B cell (primary cell): Measurements from ENCODE around the gene MVB12B. TPM values are rescaled to one million over a fixed set of nuclear protein-coding genes. Genes with fewer than 3 reads are reported as not detected.

Experiments used
- ATAC-seq: fragments of 200-7000 bp; cut with Tn5 transposase; one replicate; pipeline ENCODE4 v1.10.0; 2021; ENCODE audit warnings: low read depth, mild to moderate bottlenecking, moderate number of reproducible peaks, moderate library complexity
- CTCF ChIA-PET: fragments of 350-600 bp; sonication (Branson Sonifier 250); formaldehyde crosslinking; loops from one replicate; lab custom pipeline; 2021; ENCODE audit warnings: antibody characterized with exemption, inconsistent platforms; lab: Charles Lee
- POLR2A ChIA-PET: fragments of 350-600 bp; sonication (Branson Sonifier 250); formaldehyde crosslinking; loops from one replicate; lab custom pipeline; 2021; ENCODE audit warnings: antibody characterized with exemption; lab: Charles Lee
- DNase-seq: peaks from one replicate; pipeline ENCODE4 v3.0.0; 2013
- H2AFZ ChIP-seq: 2 replicates; pipeline ENCODE4 v1.6.1; 2012; ENCODE audit warnings: mild to moderate bottlenecking, low read depth, low read length; ENCODE audit not compliant: insufficient read depth, poor library complexity, severe bottlenecking
- H3K27ac ChIP-seq, 2 donors: 1 replicate in 1 of 2; 2 replicates in 1 of 2; pipeline ENCODE4 v1.5.1; 2012 to 2013; ENCODE audit warnings: low read length in 2 of 2, mild to moderate bottlenecking in 2 of 2, moderate library complexity in 1 of 2
- H3K27me3 ChIP-seq, 4 experiments: fragments of 200-600 bp in 1 of 4; sonication (generic) in 1 of 4; replicated peaks in 1 of 4; 1 replicate in 2 of 4; 2 replicates in 2 of 4; pipeline versions ENCODE4 v1.6.1 to v1.7.0; 2013 to 2016; ENCODE audit warnings: low read length in 3 of 4, mild to moderate bottlenecking in 2 of 4, mixed read lengths in 1 of 4, moderate library complexity in 1 of 4; ENCODE audit not compliant: insufficient read depth in 4 of 4, control insufficient read depth in 3 of 4; ENCODE audit errors: control extremely low read depth in 1 of 4
- H3K36me3 ChIP-seq, 2 experiments: replicated peaks in 1 of 2; 1 replicate in 1 of 2; 2 replicates in 1 of 2; pipeline versions ENCODE4 v1.6.1 to v1.7.1; 2013; ENCODE audit warnings: low read length in 1 of 2; ENCODE audit not compliant: insufficient read depth in 2 of 2, control insufficient read depth in 1 of 2; ENCODE audit errors: control extremely low read depth in 1 of 2, extremely low read depth in 1 of 2
- H3K4me1 ChIP-seq, 2 donors: fragments of 200-600 bp in 1 of 2; sonication (generic) in 1 of 2; 1 replicate in 1 of 2; 2 replicates in 1 of 2; pipeline versions ENCODE4 v1.5.1 to v1.6.1; 2013 to 2017; ENCODE audit warnings: low read length in 2 of 2; ENCODE audit not compliant: control insufficient read depth in 2 of 2, insufficient read depth in 2 of 2
- H3K4me2 ChIP-seq: replicated peaks from 2 replicates; pipeline ENCODE3; 2012; ENCODE audit warnings: mild to moderate bottlenecking, low read depth, low read length; ENCODE audit not compliant: poor library complexity, severe bottlenecking
- H3K4me3 ChIP-seq, 5 experiments: fragments of 200-600 bp in 1 of 5; sonication (generic) in 1 of 5; 1 replicate in 3 of 5; 2 replicates in 2 of 5; pipeline versions ENCODE4 v1.5.1 to v1.7.0; 2011 to 2016; ENCODE audit warnings: low read length in 4 of 5, mild to moderate bottlenecking in 4 of 5, low read depth in 2 of 5, control low read depth in 1 of 5, moderate library complexity in 1 of 5; ENCODE audit not compliant: insufficient read depth in 1 of 5; ENCODE audit errors: control extremely low read depth in 1 of 5, extremely low read depth in 1 of 5
- H3K79me2 ChIP-seq: fragments of 200-600 bp; sonication (generic); one replicate; pipeline ENCODE4 v1.6.0; 2016; ENCODE audit warnings: low read length; ENCODE audit not compliant: control insufficient read depth, insufficient read depth
- H3K9ac ChIP-seq: fragments of 200-600 bp; sonication (generic); 2 replicates; pipeline ENCODE4 v1.6.1; 2017; ENCODE audit warnings: mild to moderate bottlenecking, low read length, moderate library complexity
- H3K9me3 ChIP-seq, 3 donors: one replicate each; pipeline versions ENCODE4 v1.6.1 to v1.7.1; 2013; ENCODE audit warnings: low read length in 2 of 3; ENCODE audit not compliant: control insufficient read depth in 2 of 3, insufficient read depth in 1 of 3; ENCODE audit errors: control extremely low read depth in 1 of 3
- H4K20me1 ChIP-seq: 2 replicates; pipeline ENCODE4 v1.6.0; 2012; ENCODE audit warnings: mild to moderate bottlenecking, low read length; ENCODE audit not compliant: insufficient read depth, control insufficient read depth, poor library complexity, severe bottlenecking
- H3K27ac Mint-ChIP-seq: one replicate; pipeline ENCODE4 v1.8.0; 2021; ENCODE audit warnings: mixed read lengths
- H3K27me3 Mint-ChIP-seq: one replicate; pipeline ENCODE4 v1.8.0; 2021; ENCODE audit warnings: mixed read lengths
- H3K4me1 Mint-ChIP-seq: one replicate; pipeline ENCODE4 v1.8.0; 2021; ENCODE audit warnings: mixed read lengths
- H3K4me3 Mint-ChIP-seq: one replicate; pipeline ENCODE4 v1.8.0; 2021; ENCODE audit warnings: mixed read lengths
- H3K9me3 Mint-ChIP-seq: one replicate; pipeline ENCODE4 v1.8.0; 2022; ENCODE audit warnings: mixed read lengths; ENCODE audit not compliant: insufficient read depth
- CTCF ChIP-seq: fragments of 200-600 bp; IDR thresholded peaks from one replicate; pipeline ENCODE4 v1.8.0; 2022; ENCODE audit warnings: antibody characterized with exemption, mild to moderate bottlenecking
- EZH2 ChIP-seq: IDR thresholded peaks from 2 replicates; pipeline ENCODE4 v1.6.1; 2012; ENCODE audit warnings: borderline replicate concordance, low read depth, mild to moderate bottlenecking, moderate library complexity, low read length; ENCODE audit not compliant: insufficient read depth, poor library complexity, severe bottlenecking
- WGBS: methylation state at CpG from one replicate; pipeline ENCODE4 v1.1.5; 2013; ENCODE audit warnings: missing lambda C conversion rate; ENCODE audit not compliant: insufficient coverage; 5-methylcytosine and 5-hydroxymethylcytosine counted together
- intact Hi-C: fragments of 100-400 bp; cut with micrococcal nuclease; formaldehyde crosslinking; loops from one replicate; pipeline ENCODE4 v1.10.0; 2022
- polyA plus RNA-seq: library from polyadenylated mRNA; depleted of rRNA; stranded (reverse); fragments of >200 nt; gene quantifications from 2 replicates; pipeline ENCODE4 v1.2.3, GENCODE V29; 2012
- total RNA-seq, 2 donors: library from RNA; stranded (reverse); fragments of 120-200 nt in 1 of 2; gene quantifications; 1 replicate in 1 of 2; 2 replicates in 1 of 2; pipeline versions ENCODE4 v1.2.3 to v1.2.4, GENCODE V29; 2013 to 2022

Gene MVB12B
- total and polyA plus RNA-seq, 2 donors (not counting 1 experiment from before 2014, with no cell fraction given): 1.2 to 9.8 TPM

- ChIA-PET CTCF (interaction anchor here (0.8 to 3.9 kb wide), 13 partner anchors 8 to 42 kb away, joined by 3 to 28 read pairs (median 4); no protein-coding TSS in a partner anchor), POLR2A (interaction anchor here (1.1 to 3.0 kb wide), 2 partner anchors 16 to 25 kb away, joined by 3 to 10 read pairs; no protein-coding TSS in a partner anchor)
- peak; percentile 71 for DNase-seq
- H3K4me3 ChIP-seq: peak overlapping the region; percentile 38 to 69 (median 53)
- H3K4me2 ChIP-seq: peak overlapping the region; percentile 82
- H3K4me1 ChIP-seq: peaks cover 43 to 58% of the 10 kb centered on the region in 2 donors
- ATAC-seq: peak; percentile 87
- H3K9ac ChIP-seq: peak overlapping the region; percentile 67
- no peak for TF ChIP-seq EZH2
- no peak for TF ChIP-seq CTCF
- no peaks in the 10 kb centered on the region for H3K79me2 ChIP-seq
- Mint-ChIP-seq H3K4me3 (peak overlapping the region; percentile 79), H3K9me3 (no peaks in the 10 kb centered on the region), H3K27me3 (no peaks in the 10 kb centered on the region), H3K27ac (peak overlapping the region; percentile 91), H3K4me1 (peaks cover 48% of the 10 kb centered on the region)
- WGBS: 60% methylated on average over 15 of the region's 24 CpGs
- H3K9me3 ChIP-seq: no peaks in the 10 kb centered on the region
- H3K36me3 ChIP-seq: no peaks in the 10 kb centered on the region
- no peaks in the 10 kb centered on the region for H4K20me1 ChIP-seq
- H3K27ac ChIP-seq: peak overlapping the region; percentile 78 to 81
- H3K27me3 ChIP-seq: no peaks in the 10 kb centered on the region
- H2AFZ ChIP-seq: peak overlapping the region; percentile 68
- intact Hi-C loops: loop anchor here (1.0 kb wide), 1 partner anchor 16 kb away; no protein-coding TSS in a partner anchor
Observed at GRCh38 chr9:126532951-126533925, 206.6 kb downstream of the MVB12B start.
